Duodenal mucosa (tissue), 2 donors: ENCODE results near the gene MS4A4E.
"Not testable (repeated sequence)": the region's sequence is repeated elsewhere in the genome, so short reads cannot be mapped to it uniquely, and the experiment has no call there.

Experiments
- H3K27ac ChIP-seq: one replicate; pipeline ENCODE4 v1.7.0; 2013; ENCODE audit warnings: low read depth, low read length
- H3K27me3 ChIP-seq, 2 donors: one replicate each; pipeline ENCODE4 v1.7.0; 2013; ENCODE audit warnings: low read length in 2 of 2, control low read depth in 1 of 2; ENCODE audit not compliant: insufficient read depth in 2 of 2, control insufficient read depth in 1 of 2
- H3K36me3 ChIP-seq, 2 donors: one replicate each; pipeline ENCODE4 v1.7.0; 2013; ENCODE audit warnings: low read length in 2 of 2, control low read depth in 1 of 2; ENCODE audit not compliant: insufficient read depth in 2 of 2, control insufficient read depth in 1 of 2
- H3K4me1 ChIP-seq, 2 donors: one replicate each; pipeline ENCODE4 v1.7.0; 2013; ENCODE audit warnings: low read length in 2 of 2, control low read depth in 1 of 2; ENCODE audit not compliant: insufficient read depth in 2 of 2, control insufficient read depth in 1 of 2
- H3K4me3 ChIP-seq, 2 donors: one replicate each; pipeline ENCODE4 v1.7.0; 2013; ENCODE audit warnings: low read length in 2 of 2, low read depth in 1 of 2
- H3K9ac ChIP-seq, 2 donors: one replicate each; pipeline ENCODE4 v1.7.0; 2013; ENCODE audit warnings: low read length in 2 of 2, low read depth in 1 of 2
- H3K9me3 ChIP-seq, 2 donors: one replicate each; pipeline ENCODE4 v1.7.0; 2013; ENCODE audit warnings: low read length in 2 of 2, control low read depth in 1 of 2; ENCODE audit not compliant: control insufficient read depth in 1 of 2

Gene MS4A4E

DNA sequence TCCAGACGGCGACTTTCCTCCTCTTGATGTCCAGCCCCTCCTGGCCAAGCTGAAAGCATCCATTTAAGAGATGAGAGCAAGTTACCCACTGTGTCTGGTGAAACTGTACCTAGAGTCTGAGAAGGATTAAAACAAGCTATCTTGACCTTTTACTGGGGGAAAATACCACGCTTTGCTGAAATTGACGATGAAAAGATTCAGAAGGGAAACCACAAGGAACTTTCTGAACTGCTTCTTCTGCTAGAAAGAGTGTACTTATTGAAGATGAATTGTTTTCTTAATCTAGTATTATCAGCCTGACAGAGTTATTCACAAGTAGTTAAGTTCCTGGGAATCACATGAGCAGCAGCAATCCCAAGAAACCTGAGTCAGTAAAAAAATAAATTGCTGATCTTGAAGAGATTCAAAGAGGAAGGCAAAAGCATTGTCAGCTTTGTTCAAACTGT lies 47.0 kb downstream of the MS4A4E start:
- Histone ChIP-seq H3K9me3 (peaks cover 0 to 2% of the 10 kb centered on the region in 2 donors), H3K4me1 (no peaks in the 10 kb centered on the region), H3K4me3 (no peak overlapping the region), H3K27me3 (no peaks in the 10 kb centered on the region), H3K9ac (no peak overlapping the region), H3K36me3 (no peaks in the 10 kb centered on the region), H3K27ac (no peak overlapping the region)

DNA sequence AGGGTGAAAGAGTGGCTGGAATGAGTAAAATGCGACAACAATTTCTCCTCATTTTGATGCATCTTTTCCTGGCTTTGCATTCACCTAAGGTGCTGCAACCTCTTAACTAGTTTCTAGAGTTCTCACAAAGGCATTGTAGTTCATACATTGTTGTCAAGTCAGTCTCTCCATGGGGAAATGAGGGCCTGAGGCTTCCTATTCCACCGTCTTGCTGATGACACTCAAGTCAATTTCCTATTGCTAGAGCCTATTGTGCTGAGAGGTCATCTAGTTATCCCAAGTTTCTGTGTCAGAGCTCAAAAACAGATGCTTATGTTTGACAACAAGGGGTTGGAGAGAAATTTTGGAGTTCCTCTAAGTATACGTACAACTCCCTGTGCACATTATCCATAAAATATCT lies 48.4 kb downstream of the MS4A4E start:
- Histone ChIP-seq H3K9ac (no peak overlapping the region), H3K27ac (no peak overlapping the region), H3K9me3 (peaks cover 0 to 2% of the 10 kb centered on the region in 2 donors), H3K4me1 (no peaks in the 10 kb centered on the region), H3K36me3 (no peaks in the 10 kb centered on the region), H3K27me3 (no peaks in the 10 kb centered on the region), H3K4me3 (no peak overlapping the region)

DNA sequence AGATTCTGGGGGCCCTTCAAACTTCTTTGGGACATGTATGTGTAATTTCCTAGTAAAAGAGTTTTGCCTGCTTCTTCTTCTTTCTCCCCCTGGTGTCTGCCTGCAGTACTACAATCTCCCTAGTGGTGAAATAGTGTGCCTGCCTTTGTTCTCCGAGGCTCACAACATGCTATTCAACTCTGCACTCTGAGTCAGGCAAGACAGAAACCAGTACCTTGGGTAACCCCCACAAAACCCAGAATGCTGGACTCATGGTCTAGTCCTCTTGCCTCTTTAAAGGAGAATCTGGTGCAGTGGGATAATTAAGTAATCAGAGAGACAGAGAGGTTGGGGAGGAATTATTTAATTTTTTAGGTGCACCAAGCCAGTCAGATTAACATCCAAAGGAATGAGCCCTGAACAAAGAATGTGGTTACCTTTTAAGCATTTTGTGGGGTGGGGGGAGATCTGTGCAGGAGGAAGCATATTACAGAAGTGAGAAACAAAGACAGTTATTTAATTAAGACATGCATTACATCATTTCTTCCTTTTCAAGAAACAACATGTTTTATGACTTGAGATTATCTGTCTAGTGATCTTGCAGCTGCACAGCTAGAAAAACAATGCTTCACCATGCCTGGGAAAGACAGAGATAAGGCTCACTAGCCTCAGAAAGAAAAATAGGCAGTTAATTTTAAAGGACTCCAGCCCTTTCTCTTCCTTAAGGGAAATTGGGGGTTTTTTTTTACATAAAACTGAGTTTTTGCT lies 49.1 kb downstream of the MS4A4E start:
- H3K9ac ChIP-seq, result no peak overlapping the region
- no peak overlapping the region for H3K4me3 ChIP-seq
- no peaks in the 10 kb centered on the region for H3K4me1 ChIP-seq
- H3K27me3 ChIP-seq, result no peaks in the 10 kb centered on the region
- H3K27ac ChIP-seq, result no peak overlapping the region
- peaks cover 0 to 2% of the 10 kb centered on the region in 2 donors for H3K9me3 ChIP-seq
- no peaks in the 10 kb centered on the region for H3K36me3 ChIP-seq

DNA sequence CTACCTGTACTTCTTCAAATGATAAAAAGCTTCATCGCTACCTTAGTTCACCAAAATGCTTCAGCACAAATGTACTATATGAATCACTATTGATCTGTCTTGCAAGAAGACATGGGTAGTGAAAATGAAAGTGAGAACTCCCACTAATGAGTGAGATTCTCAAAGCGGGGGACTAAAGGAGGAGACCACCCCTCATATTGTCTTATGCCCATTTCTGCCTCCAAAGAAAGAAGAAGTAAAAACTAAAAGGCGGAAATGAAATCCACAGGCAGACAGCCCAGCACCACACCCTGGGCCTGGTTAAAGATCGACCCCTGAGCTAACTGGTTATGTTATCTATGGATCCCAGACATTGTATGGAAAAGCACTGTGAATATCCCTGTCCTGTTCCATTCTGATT lies 50.4 kb downstream of the MS4A4E start:
- not testable (repeated sequence) for H3K36me3 ChIP-seq, H3K9me3 ChIP-seq, H3K27ac ChIP-seq, H3K4me3 ChIP-seq, H3K27me3 ChIP-seq, H3K4me1 ChIP-seq, H3K9ac ChIP-seq

DNA sequence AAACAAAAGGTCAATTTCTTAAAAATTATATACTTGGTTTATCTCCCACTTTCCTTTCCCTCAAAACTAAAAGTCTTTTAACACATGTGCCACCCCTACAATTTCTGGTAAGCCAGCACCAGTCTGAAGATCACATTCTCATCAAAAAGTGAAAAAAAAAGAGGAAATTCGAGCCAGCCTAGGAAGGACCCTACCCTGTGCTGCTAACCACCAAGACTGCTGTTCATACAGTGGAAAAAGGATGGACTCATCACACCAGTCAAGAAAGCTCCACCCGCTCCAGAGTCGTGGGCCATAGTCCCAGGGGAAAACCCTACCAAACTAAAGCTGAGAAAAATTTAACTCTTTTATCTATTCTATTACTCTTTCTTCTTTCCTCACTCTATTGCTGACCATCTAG lies 54.5 kb downstream of the MS4A4E start:
- H3K9ac ChIP-seq, H3K27ac ChIP-seq, H3K36me3 ChIP-seq, H3K27me3 ChIP-seq, H3K4me1 ChIP-seq, H3K4me3 ChIP-seq, H3K9me3 ChIP-seq: not testable (repeated sequence)

DNA sequence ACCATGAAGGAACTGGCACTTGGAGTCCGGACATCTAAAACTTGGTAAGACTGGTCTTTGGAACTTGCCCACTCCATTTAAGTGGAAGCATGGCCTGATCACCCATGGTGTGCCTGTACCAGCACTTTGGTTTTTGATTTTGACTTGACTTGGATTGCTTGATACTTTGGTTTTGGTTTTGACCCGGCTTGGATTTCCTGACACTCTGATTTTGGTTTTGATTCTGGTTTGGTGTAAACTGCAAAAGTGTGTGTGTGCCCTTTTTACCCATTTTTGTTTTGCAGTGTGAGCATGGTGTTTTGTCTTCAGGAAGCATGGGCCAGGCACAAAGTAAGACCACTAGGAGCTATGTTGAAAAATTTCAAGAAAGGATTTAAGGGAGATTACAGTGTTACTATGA lies 56.8 kb downstream of the MS4A4E start:
- not testable (repeated sequence) for H3K36me3 ChIP-seq, H3K9me3 ChIP-seq, H3K4me3 ChIP-seq, H3K9ac ChIP-seq, H3K4me1 ChIP-seq, H3K27me3 ChIP-seq, H3K27ac ChIP-seq

DNA sequence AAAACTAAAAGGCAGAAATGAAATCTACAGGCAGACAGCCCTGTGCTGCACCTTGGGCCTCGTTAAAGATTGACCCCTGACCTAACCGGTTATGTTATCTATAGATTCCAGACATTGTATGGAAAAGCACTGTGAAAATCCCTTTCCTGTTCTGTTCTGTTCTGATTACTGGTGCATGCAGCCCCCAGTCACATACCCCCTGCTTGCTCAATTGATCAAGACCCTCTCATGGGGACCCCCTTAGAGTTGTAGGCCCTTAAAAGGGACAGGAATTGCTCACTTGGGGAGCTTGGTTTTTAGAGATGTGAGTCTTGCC lies 57.5 kb downstream of the MS4A4E start:
- H3K27ac ChIP-seq, H3K4me1 ChIP-seq: not testable (repeated sequence)

DNA sequence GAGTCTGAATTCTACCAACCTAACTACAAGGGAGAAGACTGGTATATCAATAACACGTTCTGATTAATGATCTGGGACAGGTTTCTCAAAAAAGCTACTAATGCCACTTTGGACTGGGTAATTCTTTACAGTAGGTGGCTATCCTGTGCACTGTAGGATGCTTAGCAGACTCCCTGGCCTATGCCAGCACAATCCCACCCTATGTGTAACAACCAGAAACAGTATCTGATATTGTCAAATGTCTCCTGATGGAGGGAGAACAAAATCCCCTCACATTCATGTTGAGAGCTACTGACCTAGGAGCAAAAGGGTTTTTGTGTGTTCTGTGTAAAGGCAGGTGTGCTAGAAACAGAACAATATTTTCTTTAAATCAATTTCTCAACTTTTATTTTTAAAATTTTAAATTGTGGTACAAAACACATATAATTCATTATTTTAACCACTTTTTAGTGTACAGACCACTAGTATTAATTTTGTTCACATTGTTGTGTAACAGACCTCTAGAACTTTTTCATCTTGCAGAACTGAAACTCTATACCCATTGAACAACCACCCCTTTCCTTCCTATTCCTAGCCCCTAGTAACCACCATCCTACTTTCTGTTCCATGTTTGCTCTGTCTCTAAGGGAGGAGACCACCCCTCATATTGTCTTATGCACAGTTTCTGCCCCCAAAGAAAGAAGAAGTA lies 58.0 kb downstream of the MS4A4E start:
- Histone ChIP-seq H3K27me3 (no peaks in the 10 kb centered on the region), H3K4me3 (no peak overlapping the region), H3K9me3 (no peaks in the 10 kb centered on the region), H3K9ac (no peak overlapping the region), H3K36me3 (no peaks in the 10 kb centered on the region), H3K27ac (no peak overlapping the region), H3K4me1 (no peaks in the 10 kb centered on the region)

More for the DNA sequence above, 57.5 kb downstream of the MS4A4E start:
- not testable (repeated sequence) for H3K27me3 ChIP-seq, H3K36me3 ChIP-seq, H3K4me3 ChIP-seq, H3K9ac ChIP-seq, H3K9me3 ChIP-seq

DNA sequence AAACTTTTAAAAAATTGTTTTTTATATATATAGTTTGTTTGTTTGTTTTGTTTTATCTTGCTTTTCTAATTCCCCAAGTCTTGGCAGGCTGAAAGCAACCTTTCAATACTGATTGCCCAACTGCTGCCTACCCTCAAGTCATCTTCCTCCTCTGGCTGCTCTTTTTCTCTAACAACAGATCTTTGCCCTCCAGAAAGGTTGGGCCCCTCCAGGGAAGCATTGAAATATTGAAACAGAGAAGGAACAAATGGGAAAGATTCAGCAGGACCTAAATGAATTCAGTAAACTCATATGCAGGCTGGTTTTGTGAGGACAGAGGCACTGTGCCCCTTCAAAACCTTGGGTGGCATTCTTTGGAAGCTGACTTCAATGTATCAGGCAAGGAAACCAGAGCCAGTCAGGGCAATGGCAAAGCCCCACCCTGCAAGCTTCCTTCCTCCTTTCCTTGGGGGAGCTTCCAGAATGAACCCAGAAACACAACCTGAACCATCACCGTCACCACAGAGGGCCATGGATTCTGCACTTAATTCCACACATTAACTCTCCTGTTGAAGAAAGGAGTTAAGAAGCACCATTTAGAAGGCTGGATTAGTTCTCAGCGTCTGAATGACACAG lies 59.2 kb downstream of the MS4A4E start:
- no peaks in the 10 kb centered on the region for H3K9me3 ChIP-seq
- H3K27me3 ChIP-seq, result no peaks in the 10 kb centered on the region
- H3K27ac ChIP-seq, result no peak overlapping the region
- no peak overlapping the region for H3K9ac ChIP-seq
- H3K36me3 ChIP-seq, result no peaks in the 10 kb centered on the region
- H3K4me1 ChIP-seq, result no peaks in the 10 kb centered on the region
- H3K4me3 ChIP-seq, result no peak overlapping the region

DNA sequence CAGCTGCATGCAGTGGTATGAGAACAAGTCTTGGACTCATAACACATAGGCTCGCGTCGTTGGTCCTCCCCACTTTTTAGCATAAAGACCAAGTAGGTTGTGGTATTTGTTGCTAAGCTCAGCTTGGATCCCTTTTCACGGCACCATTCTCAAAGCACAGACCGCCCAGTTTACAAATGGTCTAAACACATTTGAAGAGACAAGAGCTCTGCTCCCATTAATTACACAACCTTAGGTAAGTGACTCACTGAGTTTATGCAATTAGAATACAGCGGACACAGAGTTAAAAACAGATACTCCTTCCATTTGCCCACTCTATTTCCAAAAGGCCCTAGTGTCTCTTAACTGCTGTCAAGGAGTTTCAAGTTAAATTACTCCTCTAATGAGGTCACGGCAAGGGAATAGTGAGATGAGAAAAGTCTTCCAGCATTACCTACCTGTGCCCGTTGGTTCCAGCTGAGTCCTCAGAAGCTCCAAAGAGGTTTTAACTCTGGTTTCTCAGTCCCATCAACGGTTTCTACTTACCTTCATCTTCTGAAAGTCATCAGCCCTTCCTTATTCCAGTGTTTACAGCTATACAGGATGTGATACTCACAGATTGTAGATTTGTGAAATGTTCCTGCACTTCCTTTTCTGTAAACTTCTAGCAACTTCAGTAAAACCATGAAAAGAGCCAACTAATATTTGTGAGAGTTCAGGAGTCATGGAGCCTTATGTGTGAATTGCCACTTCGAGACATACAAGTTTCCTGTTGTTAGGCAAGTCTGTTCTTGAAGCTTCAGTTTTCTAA lies 60.2 kb downstream of the MS4A4E start, which contains the start of gene MS4A6A:
TSS of gene MS4A6A (minus strand) at position 543 of the 790 bp plus-strand sequence. CDS start 1,356 bp downstream, outside the sequence.
- H3K27ac ChIP-seq, result peak within 1 kb of the TSS; percentile 39
- H3K9ac ChIP-seq, result peak within 1 kb of the TSS in 1 of 2 donors; percentile 21
- H3K36me3 ChIP-seq, result no peaks in the 10 kb centered on the region
- no peaks in the 10 kb centered on the region for H3K4me1 ChIP-seq
- no peaks in the 10 kb centered on the region for H3K9me3 ChIP-seq
- peak within 1 kb of the TSS in 1 of 2 donors; percentile 36 for H3K4me3 ChIP-seq
- H3K27me3 ChIP-seq, result no peaks in the 10 kb centered on the region
